Naive thymus-derived CD8-positive, alpha-beta T cell (primary cell): ENCODE measurements around the gene RHEB. TPM values are rescaled to one million over a fixed set of nuclear protein-coding genes. Genes with fewer than 3 reads are reported as not detected.

Experiments used
- ATAC-seq, 2 donors: fragments of 150-1000 bp; cut with Tn5 transposase in 1 of 2; sonication (Bioruptor Pico), chemical (Tn5 transposase) in 1 of 2; 1 replicate in 1 of 2; 2 replicates in 1 of 2; pipeline ENCODE4 v1.10.0; 2021; ENCODE audit warnings: mild to moderate bottlenecking in 2 of 2, moderate library complexity in 2 of 2
- POLR2A ChIA-PET: fragments of 350-600 bp; sonication (Branson Sonifier 250); formaldehyde crosslinking; loops from one replicate; lab custom pipeline; 2021; ENCODE audit warnings: antibody characterized with exemption; lab: Charles Lee
- DNase-seq, 10 donors: peaks; one replicate each; pipeline versions ENCODE4 v3.0.0 to v3.0.0-alpha.2; 2020 to 2022
- H3K27ac Mint-ChIP-seq, 10 donors: one replicate each; pipeline ENCODE4 v1.8.0; 2020 to 2022; ENCODE audit warnings: mild to moderate bottlenecking in 10 of 10, mixed read lengths in 10 of 10, moderate library complexity in 4 of 10, inconsistent platforms in 1 of 10
- H3K27me3 Mint-ChIP-seq, 5 donors: one replicate each; pipeline ENCODE4 v1.8.0; 2021 to 2022; ENCODE audit warnings: mixed read lengths in 5 of 5
- H3K36me3 Mint-ChIP-seq, 3 donors: one replicate each; pipeline ENCODE4 v1.8.0; 2020 to 2022; ENCODE audit warnings: mixed read lengths in 3 of 3, mild to moderate bottlenecking in 2 of 3, inconsistent platforms in 1 of 3
- H3K4me1 Mint-ChIP-seq, 4 donors: one replicate each; pipeline ENCODE4 v1.8.0; 2021 to 2022; ENCODE audit warnings: mixed read lengths in 4 of 4
- H3K4me3 Mint-ChIP-seq, 10 donors: one replicate each; pipeline ENCODE4 v1.8.0; 2020 to 2022; ENCODE audit warnings: mild to moderate bottlenecking in 10 of 10, mixed read lengths in 10 of 10, moderate library complexity in 6 of 10, inconsistent platforms in 1 of 10
- H3K9me3 Mint-ChIP-seq, 9 donors: one replicate each; pipeline ENCODE4 v1.8.0; 2020 to 2022; ENCODE audit warnings: mixed read lengths in 9 of 9, mild to moderate bottlenecking in 3 of 9, inconsistent platforms in 1 of 9, moderate library complexity in 1 of 9
- polyA plus RNA-seq, 3 donors: library from polyadenylated mRNA; unstranded; fragments of 300-500 nt; fragmentation: Illumina TruSeq; gene quantifications; one replicate each; pipeline ENCODE4 v1.2.3, GENCODE V29; 2021
- total RNA-seq, 8 experiments: library from RNA in 2 of 8; stranded (reverse) in 2 of 8; gene quantifications; one replicate each; pipeline ENCODE4 v1.2.3 and lab custom pipeline; 2021 to 2026

RHEB gene
- total and polyA plus RNA-seq, 5 experiments from 2014 or later, result 31.2 to 48.8 (median 43.7) TPM

GRCh38 chr7:151449990-151450389 lies 69.7 kb downstream of the RHEB start:
- H3K4me1 Mint-ChIP-seq, result peaks cover 3 to 17% (median 8%) of the 10 kb centered on the region in 4 donors
- no peak for ATAC-seq
- POLR2A ChIA-PET, result interaction anchor here (0.7 to 2.8 kb wide), 2 partner anchors 19 to 82 kb away, joined by 3 to 27 read pairs; no protein-coding TSS in a partner anchor
- no peaks in the 10 kb centered on the region for H3K36me3 Mint-ChIP-seq
- H3K4me3 Mint-ChIP-seq, result peak overlapping the region in 2 of 10 donors; percentile 43 to 49
- peaks cover 0 to 6% (median 4%) of the 10 kb centered on the region in 5 donors for H3K27me3 Mint-ChIP-seq
- no peak for DNase-seq
- no peaks in the 10 kb centered on the region for H3K9me3 Mint-ChIP-seq
- H3K27ac Mint-ChIP-seq, result no peak overlapping the region

DNA sequence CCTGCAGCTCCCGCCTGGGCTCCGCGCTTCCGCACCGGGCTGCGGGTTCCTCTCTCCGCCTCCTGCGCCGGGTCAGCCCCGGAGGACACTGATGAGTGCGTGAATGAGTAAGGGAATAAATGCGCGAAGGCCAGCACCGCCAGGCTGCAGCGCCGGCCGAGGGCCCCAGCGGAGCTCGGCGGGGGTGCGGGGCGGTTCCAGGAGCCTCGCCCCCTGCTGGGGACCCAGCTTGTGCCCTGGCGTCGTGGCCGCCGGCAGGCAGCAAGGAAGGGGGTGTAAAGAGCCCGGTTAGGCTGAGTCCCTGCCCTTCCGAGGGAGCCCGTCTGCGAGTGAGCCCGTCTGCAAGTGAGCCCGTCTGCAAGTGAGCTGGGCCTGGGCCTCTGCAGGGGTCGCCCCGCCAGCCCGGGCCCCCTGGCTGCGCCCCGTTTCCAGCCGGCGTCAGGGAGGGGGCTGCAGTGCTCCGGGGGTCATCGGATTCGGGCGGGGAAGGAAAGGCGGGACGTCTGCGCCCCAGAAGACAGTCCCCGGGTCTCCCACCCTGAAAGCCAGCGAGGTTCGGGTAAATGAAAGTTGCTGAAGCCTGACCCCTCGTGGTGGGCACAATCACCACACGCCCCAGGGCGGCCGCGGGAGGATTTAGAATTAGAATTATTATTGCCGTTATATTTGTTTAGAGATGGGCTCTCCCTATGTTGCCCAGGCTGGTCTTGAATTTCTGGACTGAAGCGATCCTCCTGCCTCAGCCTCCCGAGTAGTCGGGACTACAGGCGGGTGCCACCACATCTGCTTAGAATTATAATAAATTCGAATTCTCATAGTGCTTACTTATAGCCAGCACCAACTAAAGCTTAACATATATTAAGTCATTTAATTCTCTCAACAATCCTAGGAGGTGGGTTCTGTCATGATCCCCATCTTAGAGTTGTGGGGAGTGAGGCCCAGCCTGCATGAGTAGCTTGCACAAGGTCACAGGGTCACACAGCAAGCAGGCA lies 71.1 kb downstream of the RHEB start:
- peak overlapping the region in 7 of 10 donors; percentile 34 to 91 (median 81) for H3K27ac Mint-ChIP-seq
- H3K9me3 Mint-ChIP-seq, result no peaks in the 10 kb centered on the region
- peak overlapping the region; percentile 71 to 90 (median 82) for H3K4me3 Mint-ChIP-seq
- POLR2A ChIA-PET, result interaction anchor here (0.6 to 2.9 kb wide), 14 partner anchors 12 to 133 kb away, joined by 3 to 27 read pairs (median 4); partner anchors contain the start of gene NUB1
- H3K36me3 Mint-ChIP-seq, result no peaks in the 10 kb centered on the region
- ATAC-seq, result peak; percentile 91 to 92
- peaks cover 0 to 6% (median 4%) of the 10 kb centered on the region in 5 donors for H3K27me3 Mint-ChIP-seq
- H3K4me1 Mint-ChIP-seq, result peaks cover 3 to 17% (median 8%) of the 10 kb centered on the region in 4 donors
- peak; percentile 55 to 92 (median 78) for DNase-seq

- H3K4me1 Mint-ChIP-seq, result peaks cover 3 to 22% (median 13%) of the 10 kb centered on the region in 4 donors
- H3K27ac Mint-ChIP-seq, result peak overlapping the region in 5 of 10 donors; percentile 14 to 86 (median 53)
- no peaks in the 10 kb centered on the region for H3K9me3 Mint-ChIP-seq
- no peak for ATAC-seq
- peak overlapping the region; percentile 36 to 90 (median 82) for H3K4me3 Mint-ChIP-seq
- H3K27me3 Mint-ChIP-seq, result peaks cover 0 to 6% (median 4%) of the 10 kb centered on the region in 5 donors
- H3K36me3 Mint-ChIP-seq, result no peaks in the 10 kb centered on the region
- POLR2A ChIA-PET, result interaction anchor here (0.6 to 2.9 kb wide), 10 partner anchors 12 to 133 kb away, joined by 3 to 27 read pairs (median 5); partner anchors contain the start of gene NUB1
- no peak for DNase-seq
Observed at GRCh38 chr7:151447901-151448260, 71.8 kb downstream of the RHEB start.

DNA sequence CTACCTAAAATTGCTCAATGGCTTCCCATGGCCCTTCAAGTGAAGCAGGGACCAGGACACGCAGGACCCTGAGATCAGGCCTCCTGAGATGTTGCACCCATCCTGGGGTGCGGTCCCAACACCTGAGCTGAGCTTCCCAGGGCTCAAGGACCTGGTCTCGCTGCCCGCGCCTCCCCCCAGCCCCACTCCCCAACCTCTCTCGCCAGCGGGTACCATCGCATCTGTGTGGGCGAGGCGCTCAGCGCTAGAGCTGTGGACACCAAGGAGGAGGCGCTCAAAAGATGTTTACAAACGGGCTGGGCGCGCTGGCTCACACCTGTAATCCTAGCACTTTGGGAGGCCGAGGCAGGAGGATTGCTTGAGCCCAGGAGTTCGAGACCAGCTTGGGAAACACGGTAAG lies 72.4 kb downstream of the RHEB start:
- DNase-seq (no peak), ATAC-seq (no peak)
- Mint-ChIP-seq H3K36me3 (no peaks in the 10 kb centered on the region), H3K4me3 (peak overlapping the region in 5 of 10 donors; percentile 19 to 80 (median 34)), H3K9me3 (no peaks in the 10 kb centered on the region), H3K4me1 (peaks cover 5 to 28% (median 17%) of the 10 kb centered on the region in 4 donors), H3K27ac (peak overlapping the region in 1 of 10 donors; percentile 53), H3K27me3 (peaks cover 0 to 8% (median 4%) of the 10 kb centered on the region in 5 donors)
- POLR2A ChIA-PET, result interaction anchor here (1.3 to 2.9 kb wide), 7 partner anchors 11 to 131 kb away, joined by 4 to 27 read pairs (median 6); no protein-coding TSS in a partner anchor

DNA sequence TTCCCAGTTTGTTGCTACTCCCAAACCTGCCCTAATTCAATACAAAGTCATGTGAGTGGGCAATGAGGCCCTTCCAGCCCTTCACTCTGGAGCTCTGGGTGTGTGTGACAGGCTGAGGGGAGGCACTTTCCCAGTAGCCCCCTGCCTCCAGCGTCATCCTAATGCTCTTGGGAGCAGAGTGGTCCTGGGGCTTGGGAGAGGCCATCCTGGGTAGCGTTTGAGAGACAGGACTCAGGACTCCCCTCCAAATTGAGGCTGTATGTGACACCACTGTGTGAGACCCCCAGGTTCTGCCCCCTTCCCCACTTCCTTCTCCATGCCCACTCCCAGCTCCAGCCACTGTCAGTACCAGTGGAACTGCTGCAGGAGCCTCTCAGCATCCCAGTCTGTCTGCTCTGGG lies 73.3 kb downstream of the RHEB start:
- ATAC-seq (no peak), DNase-seq (no peak)
- Mint-ChIP-seq H3K27me3 (peaks cover 0 to 8% (median 2%) of the 10 kb centered on the region in 5 donors), H3K4me1 (peaks cover 10 to 37% (median 22%) of the 10 kb centered on the region in 4 donors), H3K36me3 (no peaks in the 10 kb centered on the region), H3K9me3 (no peaks in the 10 kb centered on the region), H3K4me3 (peak overlapping the region in 1 of 10 donors; percentile 54), H3K27ac (peak overlapping the region in 3 of 10 donors; percentile 67 to 88 (median 77))
- POLR2A ChIA-PET, result interaction anchor here (2.9 kb wide), 1 partner anchor 16 kb away, joined by 17 read pairs; no protein-coding TSS in a partner anchor

DNA sequence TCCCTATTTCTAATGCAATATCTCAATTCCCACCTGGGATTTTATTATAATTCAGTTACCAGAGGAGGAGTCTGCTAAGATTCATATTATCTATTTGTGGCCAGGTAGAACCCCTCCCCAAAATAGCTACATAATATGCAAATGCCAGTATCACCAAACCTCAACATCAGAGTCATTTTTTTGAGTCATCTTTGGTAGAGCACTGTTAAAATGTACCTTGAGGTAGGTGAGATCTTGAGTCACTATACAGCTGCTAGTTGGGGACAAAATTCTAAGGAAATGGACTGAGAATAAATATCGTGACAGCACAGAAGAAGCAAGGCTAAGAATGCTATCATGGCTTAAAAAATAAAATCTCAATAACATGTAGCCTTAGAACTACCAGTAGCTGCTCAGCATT lies 75.1 kb downstream of the RHEB start:
- Mint-ChIP-seq H3K4me3 (no peak overlapping the region), H3K27me3 (peaks cover 0 to 4% (median 2%) of the 10 kb centered on the region in 5 donors), H3K36me3 (no peaks in the 10 kb centered on the region), H3K4me1 (peaks cover 21 to 53% (median 33%) of the 10 kb centered on the region in 4 donors), H3K9me3 (no peaks in the 10 kb centered on the region), H3K27ac (peak overlapping the region in 1 of 10 donors; percentile 28)
- DNase-seq, result no peak
- POLR2A ChIA-PET, result interaction anchor here (1.5 to 7.1 kb wide), 2 partner anchors 9 to 13 kb away, joined by 4 to 54 read pairs; no protein-coding TSS in a partner anchor
- ATAC-seq, result no peak

- peaks cover 0 to 2% (median 0%) of the 10 kb centered on the region in 5 donors for H3K27me3 Mint-ChIP-seq
Observed at GRCh38 chr7:151442776-151443496, 76.8 kb downstream of the RHEB start.

DNA sequence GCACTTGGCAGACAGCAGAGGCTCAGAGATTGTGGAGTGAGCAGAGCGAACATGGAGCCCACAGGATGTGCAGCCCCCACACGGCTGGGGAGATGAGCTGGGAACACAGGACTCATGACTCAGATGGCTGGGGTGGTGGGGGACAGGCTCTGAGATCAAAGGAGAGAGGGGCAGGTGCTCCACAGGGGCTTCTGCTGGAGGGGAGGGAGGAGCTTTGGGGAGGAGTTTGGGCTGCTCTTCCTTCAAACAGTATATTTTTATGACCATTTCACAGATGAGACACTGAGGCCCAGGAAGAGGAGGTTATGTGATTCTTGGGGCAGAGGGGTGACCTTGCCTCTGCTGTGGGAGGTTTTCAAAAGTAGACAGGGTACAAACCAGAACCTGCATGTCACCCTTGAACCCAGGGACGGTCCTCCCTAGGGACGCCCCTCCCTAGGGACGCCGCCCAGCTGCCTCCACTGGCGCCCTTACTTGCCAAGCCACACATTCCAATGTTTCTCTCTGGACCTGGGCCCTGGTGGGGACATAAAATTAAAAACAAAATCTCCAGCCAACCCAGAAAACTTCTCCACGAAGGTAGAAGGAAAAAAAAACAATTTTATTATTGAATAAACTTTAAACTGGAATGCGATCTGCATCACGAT lies 78.8 kb downstream of the RHEB start:
- POLR2A ChIA-PET, result interaction anchor here (1.1 to 7.1 kb wide), 6 partner anchors 10 to 435 kb away, joined by 3 to 54 read pairs (median 4); no protein-coding TSS in a partner anchor
- no peaks in the 10 kb centered on the region for H3K9me3 Mint-ChIP-seq
- H3K36me3 Mint-ChIP-seq, result no peaks in the 10 kb centered on the region
- DNase-seq (no peak), ATAC-seq (peak in 1 of 2 donors; percentile 46)
- H3K4me1 Mint-ChIP-seq, result peaks cover 24 to 64% (median 34%) of the 10 kb centered on the region in 4 donors
- peaks cover 0 to 2% (median 0%) of the 10 kb centered on the region in 5 donors for H3K27me3 Mint-ChIP-seq
- H3K27ac Mint-ChIP-seq, result peak overlapping the region in 7 of 10 donors; percentile 27 to 98 (median 89)
- peak overlapping the region in 9 of 10 donors; percentile 14 to 82 (median 66) for H3K4me3 Mint-ChIP-seq

More at GRCh38 chr7:151442776-151443496, 76.8 kb downstream of the RHEB start:
- Mint-ChIP-seq H3K4me1 (peaks cover 23 to 53% (median 38%) of the 10 kb centered on the region in 4 donors), H3K9me3 (no peaks in the 10 kb centered on the region), H3K36me3 (no peaks in the 10 kb centered on the region), H3K27ac (peak overlapping the region in 4 of 10 donors; percentile 61 to 88 (median 76)), H3K4me3 (peak overlapping the region in 3 of 10 donors; percentile 19 to 78 (median 39))
- DNase-seq (no peak), ATAC-seq (no peak)
- POLR2A ChIA-PET, result interaction anchor here (0.8 to 7.1 kb wide), 4 partner anchors 7 to 67 kb away, joined by 3 to 54 read pairs (median 4); no protein-coding TSS in a partner anchor

- peak within 1 kb of the TSS in 6 of 10 donors; percentile 75 to 98 (median 90) for H3K27ac Mint-ChIP-seq
- peak in 2 of 10 donors; percentile 26 to 31 for DNase-seq
- peaks cover 21 to 63% (median 32%) of the 10 kb centered on the region in 4 donors for H3K4me1 Mint-ChIP-seq
- no peaks in the 10 kb centered on the region for H3K36me3 Mint-ChIP-seq
- H3K9me3 Mint-ChIP-seq, result no peaks in the 10 kb centered on the region
- POLR2A ChIA-PET, result interaction anchor here (1.1 to 7.1 kb wide), 5 partner anchors 9 to 88 kb away, joined by 3 to 54 read pairs (median 4); no protein-coding TSS in a partner anchor
- ATAC-seq, result peak; percentile 60 to 65
- H3K27me3 Mint-ChIP-seq, result peaks cover 0 to 2% (median 0%) of the 10 kb centered on the region in 5 donors
- peak within 1 kb of the TSS; percentile 42 to 82 (median 70) for H3K4me3 Mint-ChIP-seq
Observed at GRCh38 chr7:151439855-151440798, 79.6 kb downstream of the RHEB start, which contains the start of gene CRYGN. Gene CRYGN (minus strand): TSS chr7:151440141. CDS start chr7:151439917, 224 bp downstream.
